Stimulated activated CD4-positive, alpha-beta T cell treated with anti-CD3 and anti-CD28 coated beads, TNF-alpha, amount 100 ng/mL, for 4 hours (primary cell): ENCODE results near the gene ITGAD.

Experiments
- DNase-seq, 3 experiments: peaks; one replicate each; pipeline ENCODE4 v3.0.0-alpha.2; 2020; ENCODE audit warnings: low read depth in 3 of 3

ITGAD gene

GRCh38 chr16:31474773-31475738 lies 81.9 kb downstream of the ITGAD start:
- no peak for DNase-seq

- no peak for DNase-seq
Measured at GRCh38 chr16:31475946-31476302, 82.8 kb downstream of the ITGAD start.
